CD4-positive, alpha-beta T cell treated with Interleukin-21 for 1 hour (primary cell): Measurements from ENCODE around the gene MOGAT3.

Experiments
- DNase-seq: peaks from one replicate; pipeline ENCODE4 v3.0.0-alpha.2; 2020

MOGAT3 gene

GRCh38 chr7:101232141-101232850 lies 31.5 kb upstream of the MOGAT3 start:
- DNase-seq: no peak

- DNase-seq: no peak
Measured at GRCh38 chr7:101231644-101232043, 30.8 kb upstream of the MOGAT3 start.

GRCh38 chr7:101226721-101227120 lies 25.9 kb upstream of the MOGAT3 start:
- no peak for DNase-seq

- no peak for DNase-seq
Measured at GRCh38 chr7:101225650-101226049, 24.8 kb upstream of the MOGAT3 start.

GRCh38 chr7:101223528-101223927 lies 22.7 kb upstream of the MOGAT3 start:
- DNase-seq: no peak

- no peak for DNase-seq
Measured at GRCh38 chr7:101222275-101222830, 21.5 kb upstream of the MOGAT3 start.

- DNase-seq: no peak
Measured at GRCh38 chr7:101220295-101220694, 19.5 kb upstream of the MOGAT3 start.

- DNase-seq: no peak
Measured at GRCh38 chr7:101218236-101219125, 17.6 kb upstream of the MOGAT3 start.

GRCh38 chr7:101217388-101218235 lies 16.8 kb upstream of the MOGAT3 start, which contains the start of the genes PLOD3 and ZNHIT1:
Gene PLOD3, minus strand, starts transcription at chr7:101217581. Its CDS starts 307 bp downstream, at chr7:101217274.
Gene ZNHIT1, plus strand, starts transcription at chr7:101218165. Its CDS starts 31 bp downstream, at chr7:101218196.
- DNase-seq: peak; percentile 98

GRCh38 chr7:101216860-101217387 lies 16.1 kb upstream of the MOGAT3 start:
- no peak for DNase-seq

- no peak for DNase-seq
Measured at GRCh38 chr7:101216001-101216859, 15.4 kb upstream of the MOGAT3 start.

GRCh38 chr7:101212014-101212413 lies 11.2 kb upstream of the MOGAT3 start:
- no peak for DNase-seq

GRCh38 chr7:101211501-101211900 lies 10.7 kb upstream of the MOGAT3 start:
- DNase-seq: no peak

- DNase-seq: no peak
Measured at GRCh38 chr7:101210143-101210542, 9.3 kb upstream of the MOGAT3 start.

GRCh38 chr7:101208794-101209193 lies 8.0 kb upstream of the MOGAT3 start:
- DNase-seq: no peak

- no peak for DNase-seq
Measured at GRCh38 chr7:101207459-101207858, 6.6 kb upstream of the MOGAT3 start.

GRCh38 chr7:101206665-101207042 lies 5.8 kb upstream of the MOGAT3 start:
- DNase-seq: no peak

- no peak for DNase-seq
Measured at GRCh38 chr7:101205901-101206664, 5.2 kb upstream of the MOGAT3 start.

- DNase-seq: peak; percentile 50
Measured at GRCh38 chr7:101203740-101204738, 3.2 kb upstream of the MOGAT3 start.
